OCI-M1 (cell line): Measurements from ENCODE around the gene RASIP1.
"Not testable (repeated sequence)": the region's sequence is repeated elsewhere in the genome, so short reads cannot be mapped to it uniquely, and the experiment has no call there.

Source experiments
- DNase-seq: peaks from one replicate; lab custom pipeline; 2025; lab: John Stamatoyannopoulos, UW

RASIP1 gene, protein sequence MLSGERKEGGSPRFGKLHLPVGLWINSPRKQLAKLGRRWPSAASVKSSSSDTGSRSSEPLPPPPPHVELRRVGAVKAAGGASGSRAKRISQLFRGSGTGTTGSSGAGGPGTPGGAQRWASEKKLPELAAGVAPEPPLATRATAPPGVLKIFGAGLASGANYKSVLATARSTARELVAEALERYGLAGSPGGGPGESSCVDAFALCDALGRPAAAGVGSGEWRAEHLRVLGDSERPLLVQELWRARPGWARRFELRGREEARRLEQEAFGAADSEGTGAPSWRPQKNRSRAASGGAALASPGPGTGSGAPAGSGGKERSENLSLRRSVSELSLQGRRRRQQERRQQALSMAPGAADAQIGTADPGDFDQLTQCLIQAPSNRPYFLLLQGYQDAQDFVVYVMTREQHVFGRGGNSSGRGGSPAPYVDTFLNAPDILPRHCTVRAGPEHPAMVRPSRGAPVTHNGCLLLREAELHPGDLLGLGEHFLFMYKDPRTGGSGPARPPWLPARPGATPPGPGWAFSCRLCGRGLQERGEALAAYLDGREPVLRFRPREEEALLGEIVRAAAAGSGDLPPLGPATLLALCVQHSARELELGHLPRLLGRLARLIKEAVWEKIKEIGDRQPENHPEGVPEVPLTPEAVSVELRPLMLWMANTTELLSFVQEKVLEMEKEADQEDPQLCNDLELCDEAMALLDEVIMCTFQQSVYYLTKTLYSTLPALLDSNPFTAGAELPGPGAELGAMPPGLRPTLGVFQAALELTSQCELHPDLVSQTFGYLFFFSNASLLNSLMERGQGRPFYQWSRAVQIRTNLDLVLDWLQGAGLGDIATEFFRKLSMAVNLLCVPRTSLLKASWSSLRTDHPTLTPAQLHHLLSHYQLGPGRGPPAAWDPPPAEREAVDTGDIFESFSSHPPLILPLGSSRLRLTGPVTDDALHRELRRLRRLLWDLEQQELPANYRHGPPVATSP

DNA sequence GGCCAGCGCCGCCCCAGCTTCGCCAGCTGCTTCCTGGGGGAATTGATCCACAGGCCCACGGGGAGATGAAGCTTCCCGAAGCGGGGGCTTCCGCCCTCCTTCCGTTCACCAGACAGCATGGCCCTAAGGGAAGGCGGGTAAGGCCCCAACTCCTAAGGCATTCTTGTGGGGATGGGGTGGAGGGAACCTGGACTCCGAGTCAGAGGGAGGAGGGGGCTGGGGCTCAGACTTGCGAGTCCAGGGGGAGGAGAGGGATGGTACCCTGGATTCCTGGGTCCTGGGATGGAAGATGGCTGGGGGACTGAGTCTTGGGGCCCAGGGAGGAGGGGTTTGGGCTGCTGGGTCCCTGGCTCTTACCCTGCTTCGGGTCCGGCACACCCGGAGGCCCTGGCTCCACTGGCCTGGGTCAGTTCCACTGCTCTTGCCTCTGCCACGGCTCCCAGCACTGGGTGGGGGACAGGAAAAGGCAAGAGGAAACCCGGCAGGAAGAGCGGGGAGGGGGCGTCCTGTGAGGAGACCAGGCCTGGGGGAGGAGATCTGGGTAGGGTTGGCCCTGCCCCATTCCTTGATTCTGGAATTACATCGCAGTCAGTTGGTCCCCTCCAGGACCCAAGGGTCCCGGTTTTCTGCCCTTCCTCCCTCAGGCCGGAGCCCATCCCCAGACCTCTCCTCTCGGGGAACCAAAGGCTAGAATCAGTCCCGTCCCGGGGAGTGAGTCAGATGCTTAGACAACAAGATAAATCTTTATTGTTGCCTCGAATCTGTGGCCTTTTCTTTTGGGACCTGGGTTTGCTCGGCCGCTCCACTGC is at the start of gene RASIP1:
Gene RASIP1, minus strand, starts transcription at position 447 of the 809 bp plus-strand sequence. Its CDS starts 328 bp downstream, at position 119.
- no peak for DNase-seq

DNA sequence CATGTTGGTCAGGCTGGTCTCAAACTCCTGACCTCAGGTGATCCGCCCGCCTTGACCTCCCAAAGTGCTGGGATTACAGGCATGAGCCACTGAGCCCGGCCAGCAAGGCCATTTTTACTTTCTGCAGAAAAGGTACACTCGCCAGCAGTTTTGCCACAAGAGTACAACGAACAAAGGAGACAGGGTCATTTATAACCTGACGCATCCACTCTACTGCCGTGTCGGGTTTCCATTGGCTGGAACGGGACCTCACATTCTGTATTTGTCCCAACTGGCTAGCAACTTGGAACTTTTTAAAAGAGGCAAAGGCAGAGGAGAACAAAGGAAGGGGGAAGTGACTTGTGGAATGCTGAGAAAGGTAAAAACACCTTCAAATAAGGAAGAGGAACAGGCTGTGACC is 46.9 kb upstream of the RASIP1 start:
- not testable (repeated sequence) for DNase-seq

DNA sequence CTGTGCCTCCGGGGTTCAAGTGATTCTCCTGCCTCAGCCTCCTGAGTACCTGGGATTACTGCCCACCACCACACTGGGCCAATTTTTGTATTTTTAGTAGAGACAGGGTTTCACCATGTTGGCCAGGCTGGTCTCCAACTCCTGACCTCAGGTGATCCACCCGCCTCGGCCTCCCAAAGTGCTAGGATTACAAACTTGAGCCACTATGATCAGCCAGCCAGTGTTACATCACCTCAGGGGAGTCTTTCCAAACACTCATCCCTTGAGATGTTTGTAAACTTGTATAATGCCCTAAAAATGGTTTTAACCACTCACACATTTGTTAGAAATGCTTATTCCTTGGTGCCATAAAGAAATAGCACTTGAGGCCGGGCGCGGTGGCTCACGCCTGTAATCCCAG is 46.0 kb upstream of the RASIP1 start:
- DNase-seq, result not testable (repeated sequence)

GRCh38 chr19:48784527-48784926 is 44.1 kb upstream of the RASIP1 start:
- peak; percentile 86 for DNase-seq

GRCh38 chr19:48780631-48781391 is 40.4 kb upstream of the RASIP1 start:
- DNase-seq, result peak; percentile 95

- peak; percentile 23 for DNase-seq
Observed at GRCh38 chr19:48779636-48780035, 39.2 kb upstream of the RASIP1 start.

DNA sequence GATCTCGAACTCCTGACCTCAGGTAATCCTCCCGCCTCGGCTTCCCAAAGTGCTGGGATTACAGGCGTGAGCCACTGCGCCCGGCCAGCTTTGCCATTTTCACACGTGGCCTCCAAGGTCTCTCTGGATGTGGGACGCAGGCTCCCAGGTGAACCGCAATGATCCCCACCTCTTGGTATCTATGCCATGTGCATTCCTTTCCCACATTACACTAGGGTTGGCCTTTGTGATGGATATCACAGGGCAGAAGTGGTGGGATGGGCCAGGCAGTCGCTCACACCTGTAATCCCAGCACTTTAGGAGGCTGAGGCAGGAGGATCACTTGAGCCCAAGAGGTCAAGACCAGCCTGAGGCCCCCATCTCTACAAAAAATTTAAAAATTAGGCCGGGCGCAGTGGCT is 37.3 kb upstream of the RASIP1 start:
- DNase-seq, result no peak

DNA sequence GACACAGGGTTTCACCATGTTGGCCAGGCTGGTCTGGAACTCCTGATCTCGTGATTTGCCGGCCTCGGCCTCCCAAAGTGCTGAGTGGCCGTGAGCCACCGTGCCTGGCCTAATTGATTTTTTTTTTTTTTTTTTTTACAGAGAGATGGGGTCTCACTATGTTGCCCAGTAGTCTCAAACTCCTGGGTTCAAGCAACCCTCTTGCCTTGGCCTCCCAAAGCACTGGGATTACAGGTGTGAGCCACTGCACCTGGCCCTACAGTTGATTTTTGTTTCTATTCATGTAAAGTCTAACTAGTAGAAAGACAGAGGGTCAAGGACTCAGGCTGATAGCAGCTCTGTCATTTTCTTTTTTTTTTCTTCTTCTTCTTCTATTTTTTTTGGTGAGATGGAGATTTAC is 36.7 kb upstream of the RASIP1 start:
- DNase-seq, result no peak

DNA sequence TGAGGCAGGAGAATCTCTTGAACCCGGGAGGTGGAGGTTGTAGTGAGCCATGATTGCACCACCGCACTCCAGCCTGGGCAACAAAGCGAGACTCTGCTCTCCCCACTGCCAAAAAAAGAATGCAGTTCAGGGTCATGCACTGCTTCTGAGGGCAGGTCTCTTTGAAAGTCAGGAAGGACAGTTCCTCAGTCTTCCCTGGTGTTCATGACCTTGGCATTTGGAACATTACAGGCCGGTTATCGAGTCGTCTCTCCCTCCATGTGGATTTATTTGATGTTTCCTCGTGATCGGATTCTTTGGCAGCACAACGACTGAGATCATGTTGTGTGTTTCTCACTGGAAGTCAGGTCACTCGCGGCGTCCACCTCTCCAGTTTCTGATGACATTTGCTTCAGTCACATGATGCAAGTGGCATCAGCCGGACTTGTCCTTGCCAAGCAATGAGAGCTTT is 32.1 kb upstream of the RASIP1 start:
- DNase-seq, result no peak

GRCh38 chr19:48770734-48771472 is 30.5 kb upstream of the RASIP1 start:
- DNase-seq, result no peak

DNA sequence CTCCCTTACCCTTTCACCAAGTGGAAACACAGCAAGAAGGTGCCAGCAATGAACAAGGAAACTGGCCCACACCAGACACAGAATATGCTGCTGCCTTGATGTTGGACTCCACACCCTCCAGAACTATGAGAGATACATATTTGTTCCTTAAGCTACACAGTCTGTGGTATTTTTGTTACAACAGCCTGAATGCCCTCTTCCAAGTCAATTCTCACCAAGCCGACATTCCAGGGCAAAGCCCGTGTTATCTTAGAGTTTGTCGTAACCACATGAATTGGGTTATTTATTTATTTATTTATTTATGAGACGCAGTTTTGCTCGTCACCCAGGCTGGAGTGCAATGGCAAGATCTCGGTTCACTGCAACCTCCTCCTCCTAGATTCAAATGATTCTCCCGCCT is 29.9 kb upstream of the RASIP1 start:
- no peak for DNase-seq

- peak; percentile 79 for DNase-seq
Observed at GRCh38 chr19:48768994-48769713, 28.7 kb upstream of the RASIP1 start.

DNA sequence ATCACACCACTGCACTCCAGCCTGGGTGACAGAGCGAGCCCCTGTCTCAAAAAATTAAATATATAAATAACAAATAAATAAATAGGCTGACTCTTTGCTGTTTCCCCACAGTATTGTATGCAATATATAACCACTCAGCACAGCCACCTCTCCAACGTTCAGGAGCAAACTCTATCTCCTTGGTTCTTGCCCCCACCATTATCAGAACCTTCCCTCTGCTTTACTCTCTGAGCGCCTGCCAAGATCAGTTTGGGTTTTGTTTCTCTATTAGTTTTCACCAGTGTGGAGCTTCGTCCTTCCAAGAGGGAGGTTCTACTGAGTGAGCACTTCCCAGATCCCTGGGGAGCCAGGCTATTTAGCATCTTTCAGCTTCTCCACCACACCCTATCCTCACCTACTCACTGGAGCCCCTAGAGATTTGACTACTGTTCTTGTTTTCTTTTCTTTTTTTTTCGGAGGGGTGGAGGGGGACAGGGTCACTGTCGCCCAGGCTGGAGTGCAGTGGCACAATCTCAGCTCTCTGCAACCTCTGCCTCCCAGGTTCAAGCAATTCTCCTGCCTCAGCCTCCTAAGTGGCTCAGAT is 27.9 kb upstream of the RASIP1 start:
- DNase-seq, result not testable (repeated sequence)

GRCh38 chr19:48765816-48766215 is 25.4 kb upstream of the RASIP1 start:
- peak; percentile 52 for DNase-seq

DNA sequence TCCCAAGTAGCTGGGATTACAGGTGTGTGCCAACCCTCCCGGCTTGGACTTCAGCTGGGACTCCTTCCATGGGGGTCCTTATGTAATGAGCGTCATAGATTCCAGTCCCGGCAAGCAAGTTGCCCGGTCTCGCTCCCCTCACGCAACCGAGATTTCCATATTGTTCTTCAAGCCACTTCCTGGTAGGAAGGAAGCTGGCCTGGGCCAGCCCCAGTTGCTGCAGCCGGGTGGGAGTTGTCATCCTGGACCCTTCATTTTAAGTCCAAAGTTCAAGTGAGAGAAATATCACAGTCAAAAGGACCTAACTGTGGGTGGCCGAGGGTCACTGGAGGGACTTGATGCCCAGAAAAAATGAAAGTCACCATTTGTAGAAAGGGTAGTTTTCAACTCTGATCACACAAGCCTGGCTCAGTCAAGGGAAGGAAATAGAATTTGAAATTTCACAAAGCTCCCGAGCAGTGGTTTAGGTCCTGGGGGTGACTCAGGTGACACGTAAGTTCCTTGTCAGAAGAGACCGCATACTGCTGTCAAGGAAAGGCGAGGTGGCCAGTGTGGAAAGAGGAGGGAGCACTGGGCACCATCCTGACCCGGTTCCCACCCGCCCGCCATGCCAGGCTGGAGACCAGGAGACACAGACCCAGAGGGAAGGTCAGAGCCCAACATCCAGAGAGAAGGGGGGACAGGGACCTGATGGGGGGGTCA is 20.2 kb upstream of the RASIP1 start:
- no peak for DNase-seq

DNA sequence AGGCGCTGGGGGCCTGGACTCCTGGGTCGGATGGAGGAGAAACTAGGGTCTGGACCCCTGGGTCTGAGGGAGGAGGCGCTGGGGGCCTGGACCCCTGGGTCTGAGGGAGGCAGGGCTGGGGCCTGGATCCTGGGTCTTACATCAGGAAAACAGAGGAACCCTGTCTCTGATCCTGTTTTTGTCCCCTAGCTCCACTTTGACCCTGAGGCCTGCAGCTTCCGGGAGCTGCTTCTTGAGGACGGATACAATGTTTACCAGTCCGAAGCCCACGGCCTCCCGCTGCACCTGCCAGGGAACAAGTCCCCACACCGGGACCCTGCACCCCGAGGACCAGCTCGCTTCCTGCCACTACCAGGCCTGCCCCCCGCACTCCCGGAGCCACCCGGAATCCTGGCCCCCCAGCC is 17.3 kb upstream of the RASIP1 start:
- DNase-seq, result no peak

DNA sequence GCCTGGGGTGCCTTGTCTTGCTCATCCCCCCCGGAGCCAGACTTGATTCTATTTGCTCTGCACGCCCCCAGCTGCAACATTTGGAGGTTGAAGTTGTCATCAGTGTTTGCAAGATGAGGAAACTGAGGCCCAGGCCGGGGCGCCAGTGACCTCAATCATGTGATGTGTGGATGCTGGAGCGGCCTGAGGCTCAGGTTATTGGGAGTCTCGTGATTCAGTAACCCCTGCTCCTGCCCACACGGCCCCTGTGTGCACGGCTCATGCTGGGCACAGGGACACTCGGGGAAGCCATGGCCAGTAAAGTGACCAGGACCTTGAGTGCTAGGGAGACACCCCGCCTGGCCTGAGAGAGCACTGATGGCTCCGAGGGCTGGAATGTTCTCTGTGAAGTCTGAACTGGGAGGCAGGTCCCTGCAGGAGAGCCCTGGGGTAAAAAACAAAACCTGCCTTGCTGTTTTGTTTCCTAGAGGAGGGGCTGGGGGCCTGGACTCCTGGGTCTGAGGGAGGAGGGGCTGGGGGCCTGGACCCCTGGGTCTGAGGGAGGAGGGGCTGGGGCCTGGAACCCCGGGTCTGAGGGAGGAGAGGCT is 16.8 kb upstream of the RASIP1 start:
- no peak for DNase-seq

DNA sequence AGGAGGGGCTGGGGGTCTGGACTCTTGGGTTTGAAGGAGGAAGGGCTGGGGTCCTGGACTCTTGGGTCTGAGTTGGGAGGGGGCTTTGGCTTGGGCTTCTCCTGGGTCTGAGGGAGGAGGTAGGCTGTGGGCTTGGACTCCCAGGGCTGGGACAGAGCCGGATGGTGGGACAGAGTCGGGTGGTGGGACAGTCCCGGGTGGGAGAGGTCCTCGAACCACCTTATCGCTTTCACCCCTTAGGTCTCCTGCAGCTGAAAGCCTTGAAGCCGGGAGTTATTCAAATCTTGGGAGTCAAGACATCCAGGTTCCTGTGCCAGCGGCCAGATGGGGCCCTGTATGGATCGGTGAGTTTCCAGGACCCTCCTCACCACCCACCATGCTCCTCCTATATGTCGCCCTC is 16.3 kb upstream of the RASIP1 start:
- DNase-seq, result no peak
